HepG2 (cell line): Measurements from ENCODE around the gene HSF4. TPM values are rescaled to one million over a fixed set of nuclear protein-coding genes. Genes with fewer than 3 reads are reported as not detected.

Source experiments
- IRX3 ChIP-seq: sonication (generic); formaldehyde crosslinking; IDR thresholded peaks from 2 replicates; pipeline ENCODE4 v1.8.1; 2023; ENCODE audit warnings: mild to moderate bottlenecking, low read depth, missing genetic modification reagents, borderline replicate concordance
- MED1 ChIP-seq: sonication (generic); formaldehyde crosslinking; IDR thresholded peaks from 2 replicates; pipeline ENCODE4 v1.4.0; 2020; ENCODE audit warnings: missing genetic modification reagents
- POLR2G ChIP-seq: fragments of 200-400 bp; formaldehyde crosslinking; IDR thresholded peaks from 2 replicates; pipeline ENCODE4 v1.6.1; 2018; ENCODE audit warnings: mild to moderate bottlenecking, low read depth, low read length, moderate library complexity
- SUZ12 ChIP-seq: fragments of 150-350 bp; IDR thresholded peaks from 2 replicates; pipeline ENCODE4 v1.6.1; 2014; ENCODE audit warnings: low read depth, low read length
- ZFP91 ChIP-seq: sonication (generic); formaldehyde crosslinking; IDR thresholded peaks from 2 replicates; pipeline ENCODE4 v1.9.0; 2022; ENCODE audit warnings: missing genetic modification reagents, mild to moderate bottlenecking, borderline replicate concordance
- ZNF232 ChIP-seq: sonication (generic); formaldehyde crosslinking; IDR thresholded peaks from 2 replicates; pipeline ENCODE4 v1.4.0; 2020; ENCODE audit warnings: missing genetic modification reagents, borderline replicate concordance
- ZNF333 ChIP-seq: sonication (generic); formaldehyde crosslinking; IDR thresholded peaks from 2 replicates; pipeline ENCODE4 v1.4.0; 2020; ENCODE audit warnings: mild to moderate bottlenecking, missing genetic modification reagents, borderline replicate concordance
- ZNF772 ChIP-seq: sonication (generic); formaldehyde crosslinking; IDR thresholded peaks from 2 replicates; pipeline ENCODE4 v1.5.0; 2020; ENCODE audit warnings: mild to moderate bottlenecking, missing genetic modification reagents
- polyA plus RNA-seq, 8 experiments: library from polyadenylated mRNA; depleted of rRNA in 3 of 8; stranded (reverse) in 7 of 8; unstranded in 1 of 8; fragments of >200 nt; fragmentation: Illumina TruSeq in 4 of 8; extraction: Trizol in 4 of 8; gene quantifications; 2 replicates each; pipeline versions ENCODE4 v1.2.1 to v1.2.3, GENCODE V29; 2011 to 2016; ENCODE audit warnings: low read depth in 4 of 8, missing spikeins in 1 of 8, mixed read lengths in 1 of 8; ENCODE audit not compliant: insufficient read depth in 1 of 8
- total RNA-seq, 5 experiments: library from RNA; depleted of rRNA; stranded (reverse); fragments of >200 nt; fragmentation: Illumina TruSeq; extraction: Trizol; gene quantifications; 2 replicates each; pipeline ENCODE4 v1.2.3, GENCODE V29; 2016; ENCODE audit warnings: low read depth in 1 of 5
- TF ChIP-seq, protein P1 (sequence below): sonication (generic); formaldehyde crosslinking; IDR thresholded peaks from 2 replicates; pipeline ENCODE4 v1.4.0; 2020; ENCODE audit warnings: low read depth, mild to moderate bottlenecking, missing genetic modification reagents
- TF ChIP-seq, protein P2 (sequence below): IDR thresholded peaks from 2 replicates; pipeline ENCODE4 v1.6.1; 2016; ENCODE audit warnings: mild to moderate bottlenecking, missing biosample characterization, missing genetic modification reagents
- TF ChIP-seq, protein P3 (sequence below): sonication (generic); formaldehyde crosslinking; IDR thresholded peaks from 2 replicates; pipeline ENCODE4 v1.9.0; 2021; ENCODE audit warnings: missing genetic modification reagents, mild to moderate bottlenecking, borderline replicate concordance

The HSF4 gene
- total and polyA plus RNA-seq, 2 of the 13 experiments (the other 11 are each of a cell fraction or from before 2014, with no cell fraction given): 3.5 to 16.9 TPM

DNA sequence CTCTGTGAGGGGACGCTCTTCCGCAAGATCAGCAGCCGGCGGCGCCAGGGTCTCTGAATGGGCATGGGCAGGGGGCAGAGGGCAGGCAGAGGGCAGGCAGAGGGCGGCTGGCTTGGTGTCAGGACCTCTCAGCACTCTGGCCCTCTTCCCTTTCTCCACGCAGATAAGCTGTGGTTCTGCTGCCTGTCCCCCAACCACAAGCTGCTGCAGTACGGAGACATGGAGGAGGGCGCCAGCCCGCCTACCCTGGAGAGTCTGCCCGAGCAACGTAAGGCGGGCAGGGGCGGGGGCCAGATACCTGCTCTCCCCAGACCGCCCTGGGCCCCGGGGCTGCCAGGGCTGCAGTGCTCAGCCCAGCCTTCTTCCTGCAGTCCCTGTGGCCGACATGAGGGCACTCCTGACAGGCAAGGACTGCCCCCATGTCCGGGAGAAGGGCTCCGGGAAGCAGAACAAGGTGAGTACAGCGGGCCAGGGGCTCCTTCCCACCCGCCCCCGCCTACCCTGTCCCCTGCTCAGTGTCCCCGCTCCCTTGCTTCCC lies 38.5 kb downstream of the HSF4 start (continued):
- TF ChIP-seq, protein P1, sequence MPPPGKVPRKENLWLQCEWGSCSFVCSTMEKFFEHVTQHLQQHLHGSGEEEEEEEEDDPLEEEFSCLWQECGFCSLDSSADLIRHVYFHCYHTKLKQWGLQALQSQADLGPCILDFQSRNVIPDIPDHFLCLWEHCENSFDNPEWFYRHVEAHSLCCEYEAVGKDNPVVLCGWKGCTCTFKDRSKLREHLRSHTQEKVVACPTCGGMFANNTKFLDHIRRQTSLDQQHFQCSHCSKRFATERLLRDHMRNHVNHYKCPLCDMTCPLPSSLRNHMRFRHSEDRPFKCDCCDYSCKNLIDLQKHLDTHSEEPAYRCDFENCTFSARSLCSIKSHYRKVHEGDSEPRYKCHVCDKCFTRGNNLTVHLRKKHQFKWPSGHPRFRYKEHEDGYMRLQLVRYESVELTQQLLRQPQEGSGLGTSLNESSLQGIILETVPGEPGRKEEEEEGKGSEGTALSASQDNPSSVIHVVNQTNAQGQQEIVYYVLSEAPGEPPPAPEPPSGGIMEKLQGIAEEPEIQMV (CRISPR knock-in tag): no peak
- TF ChIP-seq ZNF232 (CRISPR knock-in tag): no peak
- TF ChIP-seq SUZ12: no peak
- no peak for TF ChIP-seq ZNF333 (CRISPR knock-in tag)
- 0 out of 2 replicates have a peak, but pooled peaks have one; percentile 15 for TF ChIP-seq ZFP91 (CRISPR knock-in tag)
- TF ChIP-seq, protein P2, sequence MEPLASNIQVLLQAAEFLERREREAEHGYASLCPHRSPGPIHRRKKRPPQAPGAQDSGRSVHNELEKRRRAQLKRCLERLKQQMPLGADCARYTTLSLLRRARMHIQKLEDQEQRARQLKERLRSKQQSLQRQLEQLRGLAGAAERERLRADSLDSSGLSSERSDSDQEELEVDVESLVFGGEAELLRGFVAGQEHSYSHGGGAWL (CRISPR knock-in tag): no peak
- TF ChIP-seq IRX3 (CRISPR knock-in tag): no peak
- no peak for TF ChIP-seq MED1 (CRISPR knock-in tag)
- TF ChIP-seq POLR2G: no peak
- no peak for TF ChIP-seq ZNF772 (CRISPR knock-in tag)
- TF ChIP-seq, protein P3, sequence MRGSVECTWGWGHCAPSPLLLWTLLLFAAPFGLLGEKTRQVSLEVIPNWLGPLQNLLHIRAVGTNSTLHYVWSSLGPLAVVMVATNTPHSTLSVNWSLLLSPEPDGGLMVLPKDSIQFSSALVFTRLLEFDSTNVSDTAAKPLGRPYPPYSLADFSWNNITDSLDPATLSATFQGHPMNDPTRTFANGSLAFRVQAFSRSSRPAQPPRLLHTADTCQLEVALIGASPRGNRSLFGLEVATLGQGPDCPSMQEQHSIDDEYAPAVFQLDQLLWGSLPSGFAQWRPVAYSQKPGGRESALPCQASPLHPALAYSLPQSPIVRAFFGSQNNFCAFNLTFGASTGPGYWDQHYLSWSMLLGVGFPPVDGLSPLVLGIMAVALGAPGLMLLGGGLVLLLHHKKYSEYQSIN (CRISPR knock-in tag): no peak
